Measurements from ENCODE around the gene SLC16A13. TPM values are rescaled to one million over a fixed set of nuclear protein-coding genes. Genes with fewer than 3 reads are reported as not detected.

The SLC16A13 gene
- total RNA-seq, 2 experiments from 2014 or later, result 4.8 to 5.9 TPM

DNA sequence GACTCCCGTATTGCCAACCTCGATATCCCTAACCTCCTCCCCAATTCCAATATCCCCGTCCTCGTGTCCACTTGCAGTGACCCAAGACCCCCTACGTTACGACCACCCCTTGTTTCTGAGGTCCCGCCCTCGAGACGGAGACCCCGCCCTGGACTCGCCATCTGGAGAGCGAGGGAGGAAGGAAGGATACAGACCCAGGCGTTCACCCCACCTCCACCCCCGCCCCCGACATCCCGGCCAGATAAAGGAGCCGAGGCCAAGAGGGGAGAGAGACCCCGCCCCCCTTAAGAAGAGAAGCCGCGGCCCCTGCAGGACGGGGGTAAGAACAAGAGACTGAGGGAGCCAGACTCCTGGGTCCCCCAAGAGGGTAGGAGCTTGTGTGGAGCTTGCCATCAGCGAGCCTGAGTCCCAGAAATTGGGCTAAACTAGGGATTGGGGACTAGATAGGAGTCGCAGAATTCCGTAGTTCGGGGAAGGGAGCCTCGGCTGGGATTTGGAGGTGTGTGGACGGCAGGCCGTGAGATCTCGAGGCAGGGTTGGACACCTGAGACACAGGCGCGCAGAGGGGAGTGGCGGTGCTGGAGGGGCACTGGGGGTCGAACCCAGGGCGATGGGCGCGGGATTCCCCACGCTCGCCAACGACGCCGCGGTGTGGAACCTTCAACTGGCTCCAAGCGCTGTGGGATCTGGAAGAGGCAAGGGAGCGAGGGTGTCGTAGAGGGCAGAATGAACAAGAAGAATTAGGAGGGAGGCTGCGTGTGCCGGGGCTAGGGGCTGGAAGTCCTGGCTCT, 12.8 kb upstream of the SLC16A13 start, which contains the start of gene BCL6B:
BCL6B (plus strand) TSS at position 270 of the 791 bp plus-strand sequence. CDS start 622 bp downstream, outside the sequence.
- Mint-ChIP-seq H3K4me3 (peak within 1 kb of the TSS; percentile 72), H3K27ac (peak within 1 kb of the TSS; percentile 63), H3K27me3 (no peaks in the 10 kb centered on the region), H3K9me3 (no peaks in the 10 kb centered on the region), H3K4me1 (ENCODE audit: low read depth) (peaks cover 37% of the 10 kb centered on the region), H3K36me3 (ENCODE audit: low read depth) (no peaks in the 10 kb centered on the region)
- intact Hi-C loops (cut with micrococcal nuclease), result loop anchor here (5.0 kb wide), 1 partner anchor 111 kb away; no protein-coding TSS in a partner anchor
- POLR2A ChIA-PET, result interaction anchor here (0.7 to 2.6 kb wide), 6 partner anchors 9 to 22 kb away, joined by 3 to 18 read pairs (median 4); partner anchors contain the start of gene SLC16A13
- CTCF ChIA-PET, result interaction anchor here (0.7 to 4.1 kb wide), 14 partner anchors 8 to 372 kb away, joined by 3 to 52 read pairs (median 5); partner anchors contain the start of genes C17orf100, MED31, RNASEK and SLC16A13
- DNase-seq, result no peak
- TF ChIP-seq, protein P1, sequence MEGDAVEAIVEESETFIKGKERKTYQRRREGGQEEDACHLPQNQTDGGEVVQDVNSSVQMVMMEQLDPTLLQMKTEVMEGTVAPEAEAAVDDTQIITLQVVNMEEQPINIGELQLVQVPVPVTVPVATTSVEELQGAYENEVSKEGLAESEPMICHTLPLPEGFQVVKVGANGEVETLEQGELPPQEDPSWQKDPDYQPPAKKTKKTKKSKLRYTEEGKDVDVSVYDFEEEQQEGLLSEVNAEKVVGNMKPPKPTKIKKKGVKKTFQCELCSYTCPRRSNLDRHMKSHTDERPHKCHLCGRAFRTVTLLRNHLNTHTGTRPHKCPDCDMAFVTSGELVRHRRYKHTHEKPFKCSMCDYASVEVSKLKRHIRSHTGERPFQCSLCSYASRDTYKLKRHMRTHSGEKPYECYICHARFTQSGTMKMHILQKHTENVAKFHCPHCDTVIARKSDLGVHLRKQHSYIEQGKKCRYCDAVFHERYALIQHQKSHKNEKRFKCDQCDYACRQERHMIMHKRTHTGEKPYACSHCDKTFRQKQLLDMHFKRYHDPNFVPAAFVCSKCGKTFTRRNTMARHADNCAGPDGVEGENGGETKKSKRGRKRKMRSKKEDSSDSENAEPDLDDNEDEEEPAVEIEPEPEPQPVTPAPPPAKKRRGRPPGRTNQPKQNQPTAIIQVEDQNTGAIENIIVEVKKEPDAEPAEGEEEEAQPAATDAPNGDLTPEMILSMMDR (IDR thresholded peaks at IDR 0.05), result no peak
- ATAC-seq, result no peak

DNA sequence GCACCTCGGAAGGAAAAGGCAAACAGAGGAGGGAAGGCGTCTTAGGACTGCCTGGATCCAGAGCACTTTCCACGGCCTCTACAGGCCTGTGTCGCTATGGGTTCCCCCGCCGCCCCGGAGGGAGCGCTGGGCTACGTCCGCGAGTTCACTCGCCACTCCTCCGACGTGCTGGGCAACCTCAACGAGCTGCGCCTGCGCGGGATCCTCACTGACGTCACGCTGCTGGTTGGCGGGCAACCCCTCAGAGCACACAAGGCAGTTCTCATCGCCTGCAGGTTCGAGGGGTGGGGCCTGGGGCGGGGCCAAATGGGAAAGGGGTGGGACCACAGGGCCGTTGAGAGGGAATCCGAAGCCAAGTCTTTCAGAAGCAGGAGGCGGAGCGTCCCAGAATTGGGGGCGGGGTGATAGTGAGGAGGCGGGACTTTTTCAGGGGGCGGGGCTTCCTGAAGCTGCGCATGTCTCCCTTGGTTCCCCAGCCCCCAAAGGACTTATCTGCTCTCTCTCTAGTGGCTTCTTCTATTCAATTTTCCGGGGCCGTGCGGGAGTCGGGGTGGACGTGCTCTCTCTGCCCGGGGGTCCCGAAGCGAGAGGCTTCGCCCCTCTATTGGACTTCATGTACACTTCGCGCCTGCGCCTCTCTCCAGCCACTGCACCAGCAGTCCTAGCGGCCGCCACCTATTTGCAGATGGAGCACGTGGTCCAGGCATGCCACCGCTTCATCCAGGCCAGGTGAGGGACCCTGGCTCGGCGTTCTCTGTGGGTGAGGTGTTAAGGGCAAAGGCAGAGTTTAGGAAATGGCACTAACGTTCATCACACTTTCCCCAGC, 12.0 kb upstream of the SLC16A13 start:
- POLR2A ChIA-PET, result interaction anchor here (2.2 kb wide), 1 partner anchor 12 kb away, joined by 9 read pairs; the partner anchor contains the start of gene SLC16A13
- DNase-seq, result peak; percentile 98
- CTCF ChIA-PET, result interaction anchor here (0.6 to 3.5 kb wide), 5 partner anchors 9 to 113 kb away, joined by 3 to 22 read pairs (median 5); partner anchors contain the start of genes RNASEK and SLC16A13
- H3K9me3 Mint-ChIP-seq, result no peaks in the 10 kb centered on the region
- ATAC-seq, result peak; percentile 88
- peak overlapping the region; percentile 72 for H3K4me3 Mint-ChIP-seq
- intact Hi-C loops (cut with micrococcal nuclease), result loop anchor here (5.0 kb wide), 1 partner anchor 111 kb away; no protein-coding TSS in a partner anchor
- H3K36me3 Mint-ChIP-seq (ENCODE audit: low read depth), result no peaks in the 10 kb centered on the region
- H3K27me3 Mint-ChIP-seq, result no peaks in the 10 kb centered on the region
- peak overlapping the region; percentile 63 for H3K27ac Mint-ChIP-seq
- TF ChIP-seq, protein P1 (IDR thresholded peaks at IDR 0.05), result no peak
- H3K4me1 Mint-ChIP-seq (ENCODE audit: low read depth), result peaks cover 32% of the 10 kb centered on the region

DNA sequence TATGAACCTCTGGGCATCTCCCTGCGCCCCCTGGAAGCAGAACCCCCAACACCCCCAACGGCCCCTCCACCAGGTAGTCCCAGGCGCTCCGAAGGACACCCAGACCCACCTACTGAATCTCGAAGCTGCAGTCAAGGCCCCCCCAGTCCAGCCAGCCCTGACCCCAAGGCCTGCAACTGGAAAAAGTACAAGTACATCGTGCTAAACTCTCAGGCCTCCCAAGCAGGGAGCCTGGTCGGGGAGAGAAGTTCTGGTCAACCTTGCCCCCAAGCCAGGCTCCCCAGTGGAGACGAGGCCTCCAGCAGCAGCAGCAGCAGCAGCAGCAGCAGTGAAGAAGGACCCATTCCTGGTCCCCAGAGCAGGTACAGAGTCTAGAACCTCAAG, 11.4 kb upstream of the SLC16A13 start:
- Mint-ChIP-seq H3K36me3 (ENCODE audit: low read depth) (no peaks in the 10 kb centered on the region), H3K27me3 (no peaks in the 10 kb centered on the region), H3K4me3 (no peak overlapping the region), H3K9me3 (no peaks in the 10 kb centered on the region), H3K4me1 (ENCODE audit: low read depth) (peaks cover 36% of the 10 kb centered on the region), H3K27ac (no peak overlapping the region)
- POLR2A ChIA-PET, result interaction anchor here (0.8 to 2.2 kb wide), 2 partner anchors 11 to 21 kb away, joined by 3 to 9 read pairs; partner anchors contain the start of gene SLC16A13
- CTCF ChIA-PET, result interaction anchor here (2.3 kb wide), 1 partner anchor 9 kb away, joined by 5 read pairs; a partner anchor contains a TSS
- TF ChIP-seq, protein P1 (IDR thresholded peaks at IDR 0.05), result no peak
- intact Hi-C loops (cut with micrococcal nuclease), result loop anchor here (5.0 kb wide), 1 partner anchor 112 kb away; no protein-coding TSS in a partner anchor
- ATAC-seq, result no peak
- DNase-seq, result no peak

DNA sequence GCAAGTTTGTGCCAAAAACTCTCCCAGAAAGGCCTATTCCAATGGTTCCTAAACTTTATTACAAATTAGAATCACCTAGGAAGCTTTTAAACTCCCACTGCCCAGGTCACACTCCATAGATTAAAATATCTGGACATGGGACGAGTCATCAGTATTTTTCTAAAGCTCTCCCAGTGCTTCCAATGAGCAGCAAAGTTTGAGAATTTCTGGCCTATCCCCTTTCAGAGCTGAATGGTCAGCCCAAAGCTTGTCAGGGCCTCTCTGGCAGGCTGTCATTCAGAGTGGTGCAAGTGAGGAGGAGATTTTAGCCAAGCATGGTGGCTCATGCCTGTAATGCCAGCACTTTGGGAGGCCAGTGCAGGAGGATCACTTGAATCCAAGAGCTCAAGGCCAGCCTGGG, 10.6 kb upstream of the SLC16A13 start:
- peaks cover 4% of the 10 kb centered on the region for H3K36me3 Mint-ChIP-seq (ENCODE audit: low read depth)
- no peaks in the 10 kb centered on the region for H3K9me3 Mint-ChIP-seq
- ChIA-PET POLR2A (interaction anchor here (0.8 to 2.2 kb wide), 3 partner anchors 10 to 20 kb away, joined by 3 to 9 read pairs (median 7); partner anchors contain the start of gene SLC16A13), CTCF (interaction anchor here (0.6 to 1.5 kb wide), 5 partner anchors 9 to 27 kb away, joined by 3 to 7 read pairs (median 3); a partner anchor contains a TSS)
- H3K27me3 Mint-ChIP-seq, result no peaks in the 10 kb centered on the region
- TF ChIP-seq, protein P1 (IDR thresholded peaks at IDR 0.05), result no peak
- peaks cover 44% of the 10 kb centered on the region for H3K4me1 Mint-ChIP-seq (ENCODE audit: low read depth)
- no peak for ATAC-seq
- intact Hi-C loops (cut with micrococcal nuclease), result no loop called here
- H3K4me3 Mint-ChIP-seq, result no peak overlapping the region
- no peak overlapping the region for H3K27ac Mint-ChIP-seq
- DNase-seq, result no peak

All from activated CD8-positive, alpha-beta T cell treated with anti-CD3 and anti-CD28 coated beads for 36 hours (primary cell).